Measurements from ENCODE around the gene ATG5. TPM values are rescaled to one million over a fixed set of nuclear protein-coding genes. Genes with fewer than 3 reads are reported as not detected.
A peak's percentile ranks its signal among the peaks of the same experiment; 100 is the strongest.

The ATG5 gene
- polyA plus RNA-seq, 3 donors, result 15.0 to 31.4 (median 29.9) TPM

DNA sequence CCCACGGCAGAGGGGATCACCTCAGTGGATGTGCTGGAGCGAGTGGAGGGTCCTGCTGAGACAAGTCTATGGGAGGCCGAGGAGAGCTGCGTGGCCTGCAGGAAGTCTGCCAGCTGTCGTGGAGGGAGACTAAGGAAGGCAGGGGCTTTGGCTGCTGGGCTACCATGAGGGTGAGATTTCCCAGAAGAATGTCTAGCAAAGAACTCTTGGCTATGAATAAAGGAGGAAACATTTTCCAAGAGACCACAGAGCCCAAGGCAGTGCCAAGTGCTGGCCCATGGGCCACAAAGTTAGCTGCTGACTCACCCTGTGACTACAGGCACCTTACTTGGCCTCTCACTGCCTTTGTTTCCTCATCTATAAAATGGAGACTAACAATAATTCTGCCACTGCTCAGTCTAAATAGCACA is 166.0 kb downstream of the ATG5 start:
- TF ChIP-seq, protein P1, sequence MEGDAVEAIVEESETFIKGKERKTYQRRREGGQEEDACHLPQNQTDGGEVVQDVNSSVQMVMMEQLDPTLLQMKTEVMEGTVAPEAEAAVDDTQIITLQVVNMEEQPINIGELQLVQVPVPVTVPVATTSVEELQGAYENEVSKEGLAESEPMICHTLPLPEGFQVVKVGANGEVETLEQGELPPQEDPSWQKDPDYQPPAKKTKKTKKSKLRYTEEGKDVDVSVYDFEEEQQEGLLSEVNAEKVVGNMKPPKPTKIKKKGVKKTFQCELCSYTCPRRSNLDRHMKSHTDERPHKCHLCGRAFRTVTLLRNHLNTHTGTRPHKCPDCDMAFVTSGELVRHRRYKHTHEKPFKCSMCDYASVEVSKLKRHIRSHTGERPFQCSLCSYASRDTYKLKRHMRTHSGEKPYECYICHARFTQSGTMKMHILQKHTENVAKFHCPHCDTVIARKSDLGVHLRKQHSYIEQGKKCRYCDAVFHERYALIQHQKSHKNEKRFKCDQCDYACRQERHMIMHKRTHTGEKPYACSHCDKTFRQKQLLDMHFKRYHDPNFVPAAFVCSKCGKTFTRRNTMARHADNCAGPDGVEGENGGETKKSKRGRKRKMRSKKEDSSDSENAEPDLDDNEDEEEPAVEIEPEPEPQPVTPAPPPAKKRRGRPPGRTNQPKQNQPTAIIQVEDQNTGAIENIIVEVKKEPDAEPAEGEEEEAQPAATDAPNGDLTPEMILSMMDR (IDR thresholded peaks at IDR 0.05), result no peak
- Mint-ChIP-seq H3K27ac (peak overlapping the region in 1 of 7 donors; percentile 77), H3K36me3 (peaks cover 0 to under 1% of the 10 kb centered on the region in 2 donors), H3K4me3 (no peak overlapping the region), H3K4me1 (peaks cover 52% of the 10 kb centered on the region), H3K27me3 (ENCODE audit: low read depth in 3 of 3) (peaks cover 0 to 2% (median 0%) of the 10 kb centered on the region in 3 donors), H3K9me3 (no peaks in the 10 kb centered on the region)
- Histone ChIP-seq H3K4me3 (replicated peaks in 1 of 3; ENCODE audit: low read depth in 2 of 3, low read length in 3 of 3) (no peak overlapping the region), H3K79me2 (ENCODE audit: insufficient read depth, low read length) (no peaks in the 10 kb centered on the region), H3K27ac (ENCODE audit: low read depth in 1 of 2, low read length in 2 of 2) (no peak overlapping the region), H3K4me2 (replicated peaks; ENCODE audit: extremely low read depth, low read length, poor library complexity, severe bottlenecking) (no peak overlapping the region), H2AFZ (ENCODE audit: insufficient read depth, low read depth, low read length, poor library complexity, severe bottlenecking) (no peak overlapping the region), H3K36me3 (replicated peaks in 1 of 2; ENCODE audit: control insufficient read depth in 1 of 2, insufficient read depth in 2 of 2, low read length in 2 of 2) (no peaks in the 10 kb centered on the region), H4K20me1 (ENCODE audit: insufficient read depth, low read length) (no peaks in the 10 kb centered on the region), H3K9ac (ENCODE audit: insufficient read depth, low read length, poor library complexity, severe bottlenecking) (no peak overlapping the region), H3K9me3 (replicated peaks in 1 of 2; ENCODE audit: control insufficient read depth in 1 of 2, insufficient read depth in 1 of 2, low read length in 2 of 2) (no peaks in the 10 kb centered on the region), H3K4me1 (ENCODE audit: control insufficient read depth in 1 of 2, insufficient read depth in 2 of 2, low read length in 2 of 2) (peaks cover 51 to 60% of the 10 kb centered on the region in 2 donors), H3K27me3 (ENCODE audit: control insufficient read depth in 2 of 2, insufficient read depth in 2 of 2, low read length in 2 of 2) (no peaks in the 10 kb centered on the region)
- intact Hi-C loops (cut with micrococcal nuclease), result no loop called here
- peak in 2 of 3 donors; percentile 23 to 39 for DNase-seq
- 96% methylated on average over 5 of the region's 5 CpGs for WGBS (ENCODE audit: insufficient coverage)

DNA sequence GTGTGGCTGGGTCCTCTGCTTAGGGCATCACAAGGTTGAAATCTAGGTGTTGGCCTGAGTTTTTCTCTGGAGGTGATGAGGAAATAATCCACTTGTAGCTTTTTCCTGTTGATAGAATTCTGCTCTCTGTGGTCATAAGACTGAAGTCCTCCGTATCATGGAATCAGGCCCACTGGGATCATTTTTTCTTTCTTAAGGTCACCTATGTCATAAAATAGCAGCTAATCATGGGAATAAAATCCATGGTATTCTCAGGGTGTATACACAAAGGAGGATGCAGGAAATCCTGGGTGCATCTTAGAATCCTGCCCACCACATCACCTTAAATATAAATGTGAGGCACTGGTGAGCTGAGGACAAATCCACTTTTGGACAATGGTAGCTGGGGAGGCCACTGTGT is 166.7 kb downstream of the ATG5 start:
- intact Hi-C loops (cut with micrococcal nuclease), result no loop called here
- no peak overlapping the region for H3K9ac ChIP-seq (ENCODE audit: insufficient read depth, low read length, poor library complexity, severe bottlenecking)
- H3K36me3 ChIP-seq (replicated peaks in 1 of 2; ENCODE audit: control insufficient read depth in 1 of 2, insufficient read depth in 2 of 2, low read length in 2 of 2), result no peaks in the 10 kb centered on the region
- TF ChIP-seq, protein P1 (IDR thresholded peaks at IDR 0.05), result no peak
- no peak for DNase-seq
- Mint-ChIP-seq H3K9me3 (no peaks in the 10 kb centered on the region), H3K4me3 (no peak overlapping the region), H3K27me3 (ENCODE audit: low read depth in 3 of 3) (peaks cover 0 to 4% (median 2%) of the 10 kb centered on the region in 3 donors), H3K36me3 (no peaks in the 10 kb centered on the region), H3K27ac (peak overlapping the region in 1 of 7 donors; percentile 77), H3K4me1 (peaks cover 46% of the 10 kb centered on the region)
- H3K27ac ChIP-seq (ENCODE audit: low read depth in 1 of 2, low read length in 2 of 2), result no peak overlapping the region
- H3K79me2 ChIP-seq (ENCODE audit: insufficient read depth, low read length), result no peaks in the 10 kb centered on the region
- H3K9me3 ChIP-seq (replicated peaks in 1 of 2; ENCODE audit: control insufficient read depth in 1 of 2, insufficient read depth in 1 of 2, low read length in 2 of 2), result no peaks in the 10 kb centered on the region
- no peaks in the 10 kb centered on the region for H4K20me1 ChIP-seq (ENCODE audit: insufficient read depth, low read length)
- H3K4me3 ChIP-seq (replicated peaks in 1 of 3; ENCODE audit: low read depth in 2 of 3, low read length in 3 of 3), result no peak overlapping the region
- H2AFZ ChIP-seq (ENCODE audit: insufficient read depth, low read depth, low read length, poor library complexity, severe bottlenecking), result no peak overlapping the region
- H3K27me3 ChIP-seq (ENCODE audit: control insufficient read depth in 2 of 2, insufficient read depth in 2 of 2, low read length in 2 of 2), result no peaks in the 10 kb centered on the region
- WGBS (ENCODE audit: insufficient coverage), result no CpG with 5 or more reads among the region's 1 CpG
- H3K4me1 ChIP-seq (ENCODE audit: control insufficient read depth in 1 of 2, insufficient read depth in 2 of 2, low read length in 2 of 2), result peaks cover 44 to 53% of the 10 kb centered on the region in 2 donors
- H3K4me2 ChIP-seq (replicated peaks; ENCODE audit: extremely low read depth, low read length, poor library complexity, severe bottlenecking), result no peak overlapping the region

All from CD14-positive monocyte (primary cell).